AG10803 (cell line): ENCODE data around the gene MAN2B1.
A peak's percentile ranks its signal among the peaks of the same experiment; 100 is the strongest.

Experiments used
- DNase-seq: peaks from one replicate; pipeline ENCODE4 v3.0.0; 2010; ENCODE audit warnings: low read depth
- H3K4me3 ChIP-seq: 2 replicates; pipeline ENCODE4 v1.5.1; 2011; ENCODE audit warnings: mild to moderate bottlenecking, low read length, control low read depth
- CTCF ChIP-seq: conservative IDR thresholded peaks from 2 replicates; pipeline ENCODE4 v1.5.1; 2011; ENCODE audit warnings: mild to moderate bottlenecking, low read length, control low read depth, inconsistent platforms

The MAN2B1 gene

GRCh38 chr19:12675940-12676339, 9.4 kb upstream of the MAN2B1 start:
- TF ChIP-seq CTCF, result no peak
- no peak overlapping the region for H3K4me3 ChIP-seq
- no peak for DNase-seq

GRCh38 chr19:12675399-12675798, 8.9 kb upstream of the MAN2B1 start:
- no peak for DNase-seq

GRCh38 chr19:12672744-12673143, 6.2 kb upstream of the MAN2B1 start:
- TF ChIP-seq CTCF, result no peak
- no peak for DNase-seq
- no peak overlapping the region for H3K4me3 ChIP-seq

More at GRCh38 chr19:12675399-12675798, 8.9 kb upstream of the MAN2B1 start:
- no peak overlapping the region for H3K4me3 ChIP-seq
- no peak for TF ChIP-seq CTCF

- no peak for TF ChIP-seq CTCF
- no peak for DNase-seq
- peak overlapping the region; percentile 95 for H3K4me3 ChIP-seq
Observed at GRCh38 chr19:12670159-12670928, 3.8 kb upstream of the MAN2B1 start.

- no peak for TF ChIP-seq CTCF
- peak; percentile 84 for DNase-seq
- peak overlapping the region; percentile 95 for H3K4me3 ChIP-seq
Observed at GRCh38 chr19:12669270-12670158, 3.0 kb upstream of the MAN2B1 start.

GRCh38 chr19:12668932-12669269, 2.4 kb upstream of the MAN2B1 start:
- peak overlapping the region; percentile 95 for H3K4me3 ChIP-seq
- DNase-seq, result peak; percentile 64
- TF ChIP-seq CTCF, result no peak
